Duodenal mucosa (tissue), 2 donors: Measurements from ENCODE around the gene ZBTB44.

Source experiments
- H3K27ac ChIP-seq: one replicate; pipeline ENCODE4 v1.7.0; 2013; ENCODE audit warnings: low read depth, low read length
- H3K27me3 ChIP-seq, 2 donors: one replicate each; pipeline ENCODE4 v1.7.0; 2013; ENCODE audit warnings: low read length in 2 of 2, control low read depth in 1 of 2; ENCODE audit not compliant: insufficient read depth in 2 of 2, control insufficient read depth in 1 of 2
- H3K36me3 ChIP-seq, 2 donors: one replicate each; pipeline ENCODE4 v1.7.0; 2013; ENCODE audit warnings: low read length in 2 of 2, control low read depth in 1 of 2; ENCODE audit not compliant: insufficient read depth in 2 of 2, control insufficient read depth in 1 of 2
- H3K4me1 ChIP-seq, 2 donors: one replicate each; pipeline ENCODE4 v1.7.0; 2013; ENCODE audit warnings: low read length in 2 of 2, control low read depth in 1 of 2; ENCODE audit not compliant: insufficient read depth in 2 of 2, control insufficient read depth in 1 of 2
- H3K4me3 ChIP-seq, 2 donors: one replicate each; pipeline ENCODE4 v1.7.0; 2013; ENCODE audit warnings: low read length in 2 of 2, low read depth in 1 of 2
- H3K9ac ChIP-seq, 2 donors: one replicate each; pipeline ENCODE4 v1.7.0; 2013; ENCODE audit warnings: low read length in 2 of 2, low read depth in 1 of 2
- H3K9me3 ChIP-seq, 2 donors: one replicate each; pipeline ENCODE4 v1.7.0; 2013; ENCODE audit warnings: low read length in 2 of 2, control low read depth in 1 of 2; ENCODE audit not compliant: control insufficient read depth in 1 of 2

The ZBTB44 gene

GRCh38 chr11:130279989-130280388, 34.7 kb downstream of the ZBTB44 start:
- H3K9me3 ChIP-seq, result peaks cover 2 to 5% of the 10 kb centered on the region in 2 donors
- H3K27me3 ChIP-seq, result no peaks in the 10 kb centered on the region
- no peak overlapping the region for H3K4me3 ChIP-seq
- no peak overlapping the region for H3K9ac ChIP-seq
- no peaks in the 10 kb centered on the region for H3K4me1 ChIP-seq
- no peak overlapping the region for H3K27ac ChIP-seq
- H3K36me3 ChIP-seq, result no peaks in the 10 kb centered on the region

GRCh38 chr11:130278745-130279144, 36.0 kb downstream of the ZBTB44 start:
- Histone ChIP-seq H3K9ac (no peak overlapping the region), H3K27ac (no peak overlapping the region), H3K4me3 (no peak overlapping the region), H3K27me3 (no peaks in the 10 kb centered on the region), H3K9me3 (peaks cover 2 to 5% of the 10 kb centered on the region in 2 donors), H3K36me3 (no peaks in the 10 kb centered on the region), H3K4me1 (no peaks in the 10 kb centered on the region)

- Histone ChIP-seq H3K27ac (no peak overlapping the region), H3K4me3 (no peak overlapping the region), H3K9me3 (peaks cover 2 to 5% of the 10 kb centered on the region in 2 donors), H3K36me3 (no peaks in the 10 kb centered on the region), H3K9ac (no peak overlapping the region), H3K27me3 (no peaks in the 10 kb centered on the region), H3K4me1 (no peaks in the 10 kb centered on the region)
These were observed 36.6 kb downstream of the ZBTB44 start for GRCh38 chr11:130278151-130278550.

- Histone ChIP-seq H3K4me1 (no peaks in the 10 kb centered on the region), H3K27me3 (no peaks in the 10 kb centered on the region), H3K36me3 (no peaks in the 10 kb centered on the region), H3K4me3 (no peak overlapping the region), H3K9me3 (no peaks in the 10 kb centered on the region), H3K27ac (no peak overlapping the region), H3K9ac (no peak overlapping the region)
These were observed 42.4 kb downstream of the ZBTB44 start for GRCh38 chr11:130272336-130272735.

GRCh38 chr11:130269326-130269943, 45.3 kb downstream of the ZBTB44 start:
- Histone ChIP-seq H3K4me1 (no peaks in the 10 kb centered on the region), H3K9ac (no peak overlapping the region), H3K36me3 (peaks cover 0 to 4% of the 10 kb centered on the region in 2 donors), H3K27ac (no peak overlapping the region), H3K9me3 (no peaks in the 10 kb centered on the region), H3K4me3 (no peak overlapping the region), H3K27me3 (no peaks in the 10 kb centered on the region)

GRCh38 chr11:130263351-130263750, 51.4 kb downstream of the ZBTB44 start:
- Histone ChIP-seq H3K27ac (no peak overlapping the region), H3K4me3 (no peak overlapping the region), H3K27me3 (no peaks in the 10 kb centered on the region), H3K9me3 (no peaks in the 10 kb centered on the region), H3K9ac (no peak overlapping the region), H3K36me3 (peaks cover 0 to 23% of the 10 kb centered on the region in 2 donors), H3K4me1 (peaks cover 0 to 8% of the 10 kb centered on the region in 2 donors)

- Histone ChIP-seq H3K4me1 (peaks cover 0 to 8% of the 10 kb centered on the region in 2 donors), H3K9ac (no peak overlapping the region), H3K4me3 (no peak overlapping the region), H3K9me3 (no peaks in the 10 kb centered on the region), H3K27me3 (no peaks in the 10 kb centered on the region), H3K27ac (no peak overlapping the region), H3K36me3 (peaks cover 0 to 23% of the 10 kb centered on the region in 2 donors)
These were observed 52.3 kb downstream of the ZBTB44 start for GRCh38 chr11:130262424-130262823.

GRCh38 chr11:130261571-130261970, 53.1 kb downstream of the ZBTB44 start:
- H3K9ac ChIP-seq, result no peak overlapping the region
- no peak overlapping the region for H3K4me3 ChIP-seq
- no peak overlapping the region for H3K27ac ChIP-seq
- H3K9me3 ChIP-seq, result no peaks in the 10 kb centered on the region
- H3K36me3 ChIP-seq, result peaks cover 0 to 22% of the 10 kb centered on the region in 2 donors
- no peaks in the 10 kb centered on the region for H3K27me3 ChIP-seq
- peaks cover 0 to 8% of the 10 kb centered on the region in 2 donors for H3K4me1 ChIP-seq

GRCh38 chr11:130260742-130261141, 54.0 kb downstream of the ZBTB44 start:
- Histone ChIP-seq H3K4me3 (no peak overlapping the region), H3K36me3 (peaks cover 0 to 18% of the 10 kb centered on the region in 2 donors), H3K9me3 (no peaks in the 10 kb centered on the region), H3K27ac (no peak overlapping the region), H3K27me3 (no peaks in the 10 kb centered on the region), H3K4me1 (peaks cover 0 to 8% of the 10 kb centered on the region in 2 donors), H3K9ac (no peak overlapping the region)

GRCh38 chr11:130260080-130260627, 54.6 kb downstream of the ZBTB44 start:
- Histone ChIP-seq H3K4me3 (no peak overlapping the region), H3K9ac (no peak overlapping the region), H3K27me3 (no peaks in the 10 kb centered on the region), H3K27ac (no peak overlapping the region), H3K9me3 (no peaks in the 10 kb centered on the region), H3K36me3 (peaks cover 0 to 18% of the 10 kb centered on the region in 2 donors), H3K4me1 (peaks cover 0 to 8% of the 10 kb centered on the region in 2 donors)
